ENCODE measurements around the gene HPSE2. TPM values are rescaled to one million over a fixed set of nuclear protein-coding genes. Genes with fewer than 3 reads are reported as not detected.

Gene HPSE2
- total RNA-seq, 1 experiment from 2014 or later, result 0.20 TPM

GRCh38 chr10:98481404-98481945 lies 754.2 kb downstream of the HPSE2 start:
- H3K79me2 ChIP-seq (ENCODE audit: insufficient read depth, low read length), result no peaks in the 10 kb centered on the region
- no peak overlapping the region for H3K9ac ChIP-seq (ENCODE audit: extremely low read depth, insufficient read length, low read length)
- H4K20me1 ChIP-seq (ENCODE audit: control insufficient read depth, insufficient read depth, insufficient read length), result no peaks in the 10 kb centered on the region
- H3T11ph ChIP-seq (ENCODE audit: low read length), result no peak overlapping the region
- H3K36me3 Mint-ChIP-seq (ENCODE audit: insufficient read depth in 1 of 3, low read depth in 3 of 3), result peaks cover 0 to 9% (median 0%) of the 10 kb centered on the region in 3 experiments; a peak in 3 of 7 replicates
- H4K91ac ChIP-seq (ENCODE audit: insufficient read length, low read depth, low read length), result no peak overlapping the region
- no peak overlapping the region for H3K56ac ChIP-seq (ENCODE audit: insufficient read length, low read depth, low read length)
- peaks cover 7% of the 10 kb centered on the region for H3K27me3 Mint-ChIP-seq (ENCODE audit: low read depth)
- DNase-seq, result no peak
- no peak overlapping the region for H2BK15ac ChIP-seq (ENCODE audit: low read depth, low read length)
- no peak overlapping the region for H4K8ac ChIP-seq (replicated peaks; ENCODE audit: insufficient read length, low read depth, low read length)
- H3K4me1 ChIP-seq (ENCODE audit: insufficient read depth, low read length), result no peaks in the 10 kb centered on the region
- H3K9me3 Mint-ChIP-seq, result peaks cover 9 to 11% of the 10 kb centered on the region in 2 experiments; a peak in 4 of 5 replicates
- H3K27ac Mint-ChIP-seq, result no peak overlapping the region; a peak in 1 of 7 replicates
- H3K27ac ChIP-seq (ENCODE audit: insufficient read length, low read depth, low read length), result no peak overlapping the region
- no peaks in the 10 kb centered on the region for H3K23me2 ChIP-seq (ENCODE audit: insufficient read length, low read depth, low read length, poor library complexity, severe bottlenecking)
- no peak overlapping the region for H2AK5ac ChIP-seq (ENCODE audit: insufficient read length, low read length)
- no peak overlapping the region for H2BK12ac ChIP-seq (ENCODE audit: insufficient read length, low read depth, low read length)
- WGBS (ENCODE audit: extremely low coverage, insufficient read length, low lambda C conversion rate), result no CpG with 5 or more reads among the region's 5 CpGs
- H3K4me1 Mint-ChIP-seq, result 0 out of 4 replicates have a peak, but pooled peaks cover 0 to 3% of the 10 kb centered on the region in 2 experiments
- H2BK120ac ChIP-seq (ENCODE audit: low read depth, low read length, poor library complexity, severe bottlenecking), result no peak overlapping the region
- H3K4me2 ChIP-seq (ENCODE audit: insufficient read depth, insufficient read length, low read length), result no peak overlapping the region
- no peaks in the 10 kb centered on the region for H3K79me1 ChIP-seq (ENCODE audit: insufficient read depth, low read depth, low read length, poor library complexity, severe bottlenecking)
- no peak overlapping the region for H3K4ac ChIP-seq (ENCODE audit: low read depth, low read length)
- no peak overlapping the region for H2AFZ ChIP-seq (ENCODE audit: low read length)
- H3K4me3 Mint-ChIP-seq, result no peak overlapping the region
- no peak overlapping the region for H2BK20ac ChIP-seq (ENCODE audit: low read depth, low read length, poor library complexity, severe bottlenecking)
- no peak for TF ChIP-seq CTCF (conservative IDR thresholded peaks at IDR 0.05)
- H2BK5ac ChIP-seq (ENCODE audit: insufficient read length, low read length), result no peak overlapping the region
- no peak overlapping the region for H4K5ac ChIP-seq (ENCODE audit: insufficient read length, low read depth, low read length)
- H3K9me3 ChIP-seq (ENCODE audit: control insufficient read depth, low read depth, low read length), result no peaks in the 10 kb centered on the region
- no peak overlapping the region for H3K18ac ChIP-seq (ENCODE audit: insufficient read length, low read depth, low read length)
- H3K27me3 ChIP-seq (ENCODE audit: insufficient read depth, low read length), result no peaks in the 10 kb centered on the region
- no peak overlapping the region for H3K23ac ChIP-seq (ENCODE audit: insufficient read length, low read depth, low read length)
- no peak overlapping the region for H3K14ac ChIP-seq (ENCODE audit: insufficient read depth, low read length)
